Subcutaneous adipose tissue (tissue), 4 donors: ENCODE data around the gene TOM1L1. TPM values are rescaled to one million over a fixed set of nuclear protein-coding genes. Genes with fewer than 3 reads are reported as not detected.

Experiments
- total RNA-seq, 4 donors: library from RNA; depleted of rRNA; stranded (reverse); fragments of >200 nt; gene quantifications; one replicate each; pipeline ENCODE4 v1.1.0, GENCODE V29; 2016
- TF ChIP-seq, protein P1 (sequence below): fragments of 450-650 bp; IDR thresholded peaks from one replicate; pipeline ENCODE4 v1.5.1; 2016; ENCODE audit warnings: low read depth, mild to moderate bottlenecking, control low read depth, antibody characterized with exemption, moderate library complexity

TOM1L1 gene
- total RNA-seq, 4 donors from 2014 or later: 10.7 to 15.9 (median 12.4) TPM

DNA sequence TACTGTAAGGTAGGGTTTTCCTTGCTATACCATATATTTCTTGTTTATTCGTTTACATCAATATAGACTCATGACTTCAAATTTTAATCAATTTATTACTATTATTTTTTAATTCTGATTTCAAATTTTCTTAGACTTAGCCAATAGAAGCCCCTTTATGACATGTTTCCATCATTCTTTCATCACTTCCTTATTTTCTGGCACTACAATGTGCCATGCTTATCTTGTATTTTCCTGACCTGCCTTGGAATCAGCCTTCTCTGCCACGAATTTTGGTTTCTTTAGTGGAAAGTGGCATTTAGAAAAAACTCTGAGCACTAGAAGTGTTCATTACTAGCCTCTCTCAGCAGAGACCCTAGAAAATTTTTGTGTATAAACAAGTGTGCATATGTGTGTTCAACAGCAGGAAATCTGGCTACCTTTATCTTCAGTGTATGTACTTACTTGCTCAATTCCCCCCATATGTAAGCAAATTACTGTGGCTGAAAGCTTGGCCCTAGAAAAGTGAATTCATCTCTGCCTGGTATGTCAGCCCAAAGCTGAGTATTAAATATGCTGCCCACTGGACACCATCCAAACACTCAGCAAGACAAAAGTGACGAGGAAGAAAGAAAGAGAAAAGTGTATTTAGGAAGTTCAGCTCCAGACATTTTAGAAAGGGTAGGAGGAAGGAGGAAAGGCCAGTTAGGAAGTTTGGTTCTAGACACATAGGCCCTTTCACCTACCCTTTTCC, 71.9 kb downstream of the TOM1L1 start:
- TF ChIP-seq, protein P1, sequence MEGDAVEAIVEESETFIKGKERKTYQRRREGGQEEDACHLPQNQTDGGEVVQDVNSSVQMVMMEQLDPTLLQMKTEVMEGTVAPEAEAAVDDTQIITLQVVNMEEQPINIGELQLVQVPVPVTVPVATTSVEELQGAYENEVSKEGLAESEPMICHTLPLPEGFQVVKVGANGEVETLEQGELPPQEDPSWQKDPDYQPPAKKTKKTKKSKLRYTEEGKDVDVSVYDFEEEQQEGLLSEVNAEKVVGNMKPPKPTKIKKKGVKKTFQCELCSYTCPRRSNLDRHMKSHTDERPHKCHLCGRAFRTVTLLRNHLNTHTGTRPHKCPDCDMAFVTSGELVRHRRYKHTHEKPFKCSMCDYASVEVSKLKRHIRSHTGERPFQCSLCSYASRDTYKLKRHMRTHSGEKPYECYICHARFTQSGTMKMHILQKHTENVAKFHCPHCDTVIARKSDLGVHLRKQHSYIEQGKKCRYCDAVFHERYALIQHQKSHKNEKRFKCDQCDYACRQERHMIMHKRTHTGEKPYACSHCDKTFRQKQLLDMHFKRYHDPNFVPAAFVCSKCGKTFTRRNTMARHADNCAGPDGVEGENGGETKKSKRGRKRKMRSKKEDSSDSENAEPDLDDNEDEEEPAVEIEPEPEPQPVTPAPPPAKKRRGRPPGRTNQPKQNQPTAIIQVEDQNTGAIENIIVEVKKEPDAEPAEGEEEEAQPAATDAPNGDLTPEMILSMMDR: no peak

DNA sequence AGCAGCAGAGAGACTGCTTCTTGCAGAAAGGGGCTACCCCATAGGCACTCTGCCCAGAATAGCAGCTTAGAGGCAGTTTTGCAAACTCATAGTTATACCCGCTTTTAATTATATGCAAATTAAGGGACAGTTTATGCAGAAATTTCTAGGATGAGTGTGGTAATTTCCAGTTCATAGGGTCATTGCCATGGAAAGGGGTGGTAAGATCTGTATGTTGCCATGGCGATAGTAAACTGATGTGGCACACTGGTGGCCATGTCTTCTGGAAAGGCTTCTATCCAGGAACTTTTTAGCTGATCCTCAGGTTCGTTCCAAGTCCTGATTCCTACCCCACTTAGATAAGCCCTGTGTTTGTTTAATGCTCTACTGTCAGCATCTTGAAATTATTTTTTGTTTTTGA, 74.1 kb downstream of the TOM1L1 start:
- TF ChIP-seq, protein P1: no peak

DNA sequence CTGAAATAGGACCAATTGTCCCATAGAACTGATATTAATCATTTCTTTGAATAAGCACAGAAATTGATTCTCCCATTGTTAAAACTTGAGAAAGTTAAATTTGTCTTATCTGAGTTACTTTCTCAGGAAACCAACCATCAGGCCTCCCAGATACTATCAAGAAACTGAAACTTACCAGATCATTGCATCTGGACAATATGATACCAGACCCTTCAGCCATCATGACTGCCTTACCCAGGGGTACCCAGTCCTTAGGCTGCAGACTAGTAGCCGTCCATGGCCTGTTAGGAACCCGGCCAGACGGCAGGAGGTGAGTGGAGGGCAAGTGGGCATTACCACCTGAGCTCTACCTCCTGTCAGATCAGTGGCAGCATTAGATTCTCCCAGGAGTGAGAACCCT, 75.7 kb downstream of the TOM1L1 start:
- TF ChIP-seq, protein P1: no peak

DNA sequence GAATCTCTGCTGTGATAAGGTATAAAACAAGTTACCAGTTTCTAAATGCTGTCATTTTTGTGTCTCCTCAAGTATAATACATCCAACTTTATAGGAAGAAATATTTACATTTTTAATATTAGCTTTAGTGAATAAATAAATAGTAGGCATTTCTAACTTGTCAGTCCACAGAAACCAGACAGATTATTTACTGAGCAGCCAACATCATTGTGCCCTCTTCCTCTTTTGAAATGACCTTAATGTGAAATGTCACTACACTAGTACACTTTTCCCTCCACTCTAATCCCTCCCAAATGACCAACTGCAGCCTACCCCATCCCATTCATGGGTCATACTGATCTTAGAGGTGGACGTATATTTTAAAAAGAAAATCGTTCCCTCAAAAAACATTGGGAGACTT, 77.1 kb downstream of the TOM1L1 start:
- TF ChIP-seq, protein P1: no peak

DNA sequence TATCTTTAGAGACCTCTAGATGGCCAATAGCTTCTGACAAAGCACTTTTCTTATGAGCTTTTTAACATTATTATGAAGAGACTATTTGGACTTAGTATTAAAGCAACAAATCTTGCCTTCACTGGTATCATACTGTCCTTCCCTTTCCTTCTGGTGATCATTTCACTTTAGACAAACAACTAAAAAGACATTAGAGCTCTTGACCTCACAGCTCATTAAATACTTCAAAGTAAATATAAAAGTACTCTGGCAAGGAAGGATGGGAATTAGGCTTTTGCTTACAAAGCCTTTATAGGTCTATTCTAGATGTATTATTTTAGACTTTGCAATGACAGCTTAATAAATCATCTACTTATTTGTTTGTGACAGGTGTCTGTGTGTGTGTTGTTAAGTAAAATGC, 79.0 kb downstream of the TOM1L1 start:
- TF ChIP-seq, protein P1: no peak

DNA sequence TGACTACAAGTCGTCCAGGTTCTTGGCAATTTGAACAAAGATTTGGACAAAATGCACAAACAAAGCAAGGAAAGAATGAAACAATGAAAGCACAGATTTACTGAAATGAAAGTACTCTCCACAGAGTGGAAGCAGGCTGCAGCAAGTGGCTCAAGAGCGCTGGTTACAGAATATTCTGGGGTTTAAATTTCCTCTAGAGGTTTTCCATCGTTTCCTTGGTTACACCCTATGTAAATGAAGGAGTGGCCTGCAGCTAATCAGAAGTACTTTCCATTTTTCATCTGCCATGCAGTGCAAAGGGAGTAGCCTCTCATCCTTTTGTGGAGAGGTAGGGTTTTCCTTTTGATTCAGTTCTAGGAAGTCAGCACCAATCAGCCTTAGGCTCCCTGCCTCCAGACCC, 79.7 kb downstream of the TOM1L1 start:
- TF ChIP-seq, protein P1: no peak

DNA sequence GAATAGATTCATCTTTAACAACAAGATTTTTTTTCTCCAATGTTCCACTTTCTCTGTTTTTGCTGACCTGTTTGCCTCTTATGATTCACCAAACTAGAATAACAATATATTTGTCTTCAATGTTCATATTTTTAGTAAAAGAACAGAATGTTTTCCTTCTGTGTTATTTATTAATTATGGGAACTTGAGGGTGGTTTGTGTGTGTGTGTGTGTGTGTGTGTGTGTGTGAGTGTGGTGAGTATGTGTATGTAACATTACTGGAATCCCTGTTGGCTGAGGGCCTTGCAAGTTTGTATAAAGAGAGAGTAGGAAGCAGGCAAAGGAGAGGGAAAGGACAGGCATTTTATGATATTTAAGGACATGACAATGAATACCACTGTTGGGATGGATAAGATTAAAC, 81.7 kb downstream of the TOM1L1 start:
- TF ChIP-seq, protein P1: no peak
